GM12874 (cell line): Measurements from ENCODE around the gene HDAC9.

Source experiments
- CTCF ChIP-seq: IDR thresholded peaks from 2 replicates; pipeline ENCODE4 v1.5.1; 2011; ENCODE audit warnings: low read depth, mild to moderate bottlenecking, control low read depth, low read length, moderate library complexity; ENCODE audit not compliant: insufficient read depth

Gene HDAC9

DNA sequence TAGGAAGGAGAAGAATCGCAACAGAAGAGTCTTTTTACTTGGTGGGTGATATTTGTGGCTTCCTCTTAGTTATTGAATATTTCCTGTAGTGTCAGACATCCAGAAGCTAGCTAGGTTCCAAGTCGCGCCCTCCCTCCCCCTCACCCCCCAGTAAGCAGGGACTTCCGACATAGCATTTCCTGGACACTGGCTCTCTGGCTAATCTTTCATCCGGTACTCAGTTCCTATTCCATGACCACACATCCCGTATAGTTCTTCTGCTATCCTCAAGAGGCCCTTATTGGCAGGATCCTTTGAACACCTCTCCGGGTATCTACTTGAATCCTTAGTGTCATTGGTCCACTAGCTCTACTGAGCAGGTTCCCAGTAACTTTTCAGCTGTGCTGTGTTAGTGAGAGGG, 167.8 kb downstream of the HDAC9 start:
- no peak for TF ChIP-seq CTCF

GRCh38 chr7:18666107-18666728, 170.7 kb downstream of the HDAC9 start:
- TF ChIP-seq CTCF: peak; percentile 94

DNA sequence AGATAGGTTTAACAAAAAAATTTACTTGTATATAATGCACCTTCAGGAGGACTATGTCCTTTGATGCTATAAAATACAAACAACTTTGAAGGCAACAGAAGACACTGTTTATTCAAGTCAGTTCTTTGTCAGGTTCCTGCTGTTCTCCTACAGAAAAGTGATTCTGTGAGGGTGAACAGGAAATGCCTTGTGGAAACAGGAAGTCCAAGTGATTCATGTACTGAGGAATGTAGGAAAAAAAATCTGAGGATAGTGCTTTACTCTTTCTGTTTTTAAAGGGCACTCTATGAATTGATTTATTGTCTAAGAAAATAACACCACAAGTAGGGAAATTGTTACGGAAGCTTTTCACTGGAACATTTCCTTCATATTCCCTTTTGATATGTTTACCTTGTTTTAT, 171.9 kb downstream of the HDAC9 start:
- TF ChIP-seq CTCF: no peak

DNA sequence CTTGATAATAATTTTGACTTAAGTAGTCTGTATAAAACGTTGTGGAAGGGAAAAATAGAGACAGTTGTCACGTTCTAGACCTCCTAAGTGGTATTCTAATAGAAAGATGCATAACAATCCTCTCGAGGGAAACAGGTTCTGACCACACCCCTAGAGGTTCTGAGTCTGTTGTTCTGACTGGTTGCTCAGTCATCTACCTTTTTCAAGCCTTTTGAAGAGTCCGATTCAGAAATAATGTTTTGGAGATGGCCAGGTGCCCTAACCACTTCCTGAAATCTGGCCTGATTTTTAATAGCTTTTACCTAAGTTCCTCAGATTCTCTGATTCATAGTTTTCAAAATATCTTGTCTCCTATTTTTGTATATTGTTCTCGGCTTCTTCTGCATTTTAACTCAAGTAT, 175.6 kb downstream of the HDAC9 start:
- no peak for TF ChIP-seq CTCF

DNA sequence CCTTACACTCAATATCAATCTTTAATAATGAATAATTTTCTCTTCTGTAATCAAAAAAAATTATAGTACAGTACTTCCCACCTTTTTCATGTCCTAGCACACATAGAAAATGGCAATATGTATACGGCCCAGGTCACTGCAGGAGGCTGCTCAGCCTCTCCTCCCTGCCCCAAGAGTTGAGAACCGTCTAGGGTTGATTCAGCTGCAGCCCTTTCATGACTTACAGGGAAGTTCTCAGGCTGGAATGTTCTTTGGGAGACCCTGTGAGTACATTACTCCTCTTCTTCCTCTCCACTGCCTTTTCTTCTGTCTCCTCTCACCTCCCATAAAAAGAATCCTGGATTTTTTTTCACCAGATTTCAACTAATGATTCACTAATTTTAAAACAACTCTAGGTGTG, 180.0 kb downstream of the HDAC9 start:
- no peak for TF ChIP-seq CTCF

GRCh38 chr7:18679261-18679660, 183.7 kb downstream of the HDAC9 start:
- TF ChIP-seq CTCF: no peak

DNA sequence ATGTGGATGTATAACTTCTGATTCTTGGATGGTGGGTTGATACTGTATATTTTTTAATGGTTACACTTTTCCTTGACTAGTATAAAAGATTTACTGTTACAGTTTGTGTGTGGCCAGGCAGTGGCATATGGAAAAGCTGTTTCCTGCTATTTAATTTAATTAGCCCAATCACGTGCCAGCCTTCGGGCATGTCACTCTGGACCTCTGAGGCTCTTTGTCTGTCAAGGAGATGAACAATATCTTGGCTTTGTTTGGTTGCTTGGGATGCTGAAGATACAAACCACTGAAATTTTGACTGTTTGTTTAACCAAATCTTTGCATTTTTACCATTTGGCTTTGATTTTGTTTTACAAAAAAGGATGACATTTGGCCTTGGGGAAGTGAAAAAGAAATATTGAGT, 185.0 kb downstream of the HDAC9 start:
- no peak for TF ChIP-seq CTCF
